ENCODE measurements around the gene CAV1.

Gene CAV1

GRCh38 chr7:116532102-116532688 is 7.4 kb downstream of the CAV1 start:
- DNase-seq: no peak

GRCh38 chr7:116534790-116535189 is 10.0 kb downstream of the CAV1 start:
- DNase-seq: no peak

GRCh38 chr7:116535416-116535815 is 10.6 kb downstream of the CAV1 start:
- DNase-seq: no peak

DNA sequence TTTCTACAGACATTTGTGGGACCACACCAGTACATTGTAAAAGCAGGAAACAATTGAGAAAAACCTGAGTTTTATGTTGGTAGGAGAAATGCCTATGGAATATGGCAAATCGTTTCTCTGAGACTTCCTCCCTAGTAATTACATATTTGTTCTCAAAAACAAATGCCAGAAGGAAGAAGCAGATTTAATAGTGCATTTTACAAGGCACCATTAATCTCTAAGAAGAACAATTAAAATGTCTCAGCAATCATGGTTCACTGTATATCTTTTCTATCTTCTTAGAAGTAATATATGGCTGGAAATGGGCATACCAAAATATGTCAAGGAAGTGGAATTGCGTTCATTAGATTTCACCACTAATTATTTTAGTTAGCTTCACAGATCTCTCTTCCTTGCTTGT is 13.3 kb downstream of the CAV1 start:
- no peak for DNase-seq

- no peak for DNase-seq
Measured at GRCh38 chr7:116539879-116540278, 15.0 kb downstream of the CAV1 start.

DNA sequence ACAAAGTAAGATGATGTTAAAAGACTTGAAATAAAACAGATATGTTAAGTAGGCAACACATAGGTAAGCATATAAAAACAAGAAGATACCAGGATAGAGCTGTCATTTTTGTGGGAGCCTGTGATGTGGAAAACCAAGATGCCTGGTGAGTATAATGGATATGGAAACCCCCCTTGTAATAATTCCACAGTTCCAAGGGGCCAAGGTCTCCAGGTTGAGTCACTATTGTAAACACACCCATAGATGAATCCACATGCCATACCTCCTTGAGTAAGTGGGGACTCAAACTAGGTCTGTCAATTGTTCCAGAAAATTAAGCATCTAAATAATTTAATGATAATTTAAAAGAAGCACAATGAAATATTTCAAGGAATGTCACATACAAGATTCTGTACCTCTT is 15.9 kb downstream of the CAV1 start:
- DNase-seq: no peak

DNA sequence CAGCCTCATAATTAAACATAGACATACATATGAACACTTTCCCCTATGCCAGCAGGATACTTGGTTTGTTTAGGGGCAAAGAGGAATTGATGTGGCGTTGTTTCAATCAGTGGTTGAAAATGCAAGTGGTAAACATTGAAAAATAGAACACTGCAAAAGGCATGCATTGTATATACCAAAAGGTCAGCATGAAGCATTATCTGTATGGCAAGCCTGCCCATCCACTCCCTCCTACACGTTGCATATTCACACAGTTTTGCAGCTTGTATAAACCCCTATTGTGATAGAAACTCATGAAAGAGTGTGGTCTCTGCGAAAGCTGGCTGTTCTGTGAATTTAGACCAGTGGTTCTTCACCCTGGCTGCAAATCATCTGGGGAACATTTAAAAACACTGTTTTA is 17.1 kb downstream of the CAV1 start:
- no peak for DNase-seq

DNA sequence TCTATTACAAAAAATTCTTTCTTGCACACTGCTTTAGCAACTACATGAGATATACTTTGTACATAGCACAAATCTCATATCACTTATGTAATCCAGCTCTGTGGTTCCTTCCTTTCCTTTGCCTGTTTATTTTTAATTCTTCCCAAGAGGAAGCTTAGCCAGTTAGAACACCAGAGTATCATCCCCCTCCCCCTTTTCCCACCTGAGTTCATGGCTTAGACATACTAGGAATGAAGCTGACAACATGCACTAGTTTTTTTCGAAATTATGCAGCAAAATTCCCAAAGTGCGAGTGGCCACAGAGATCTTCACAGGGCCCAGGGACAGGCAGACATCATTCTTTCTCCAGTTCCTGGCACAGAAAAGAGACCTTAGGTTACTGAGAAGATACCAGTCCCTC is 17.8 kb downstream of the CAV1 start:
- DNase-seq: no peak

- no peak for DNase-seq
Measured at GRCh38 chr7:116543664-116544063, 18.8 kb downstream of the CAV1 start.

GRCh38 chr7:116544487-116544886 is 19.7 kb downstream of the CAV1 start:
- no peak for DNase-seq

GRCh38 chr7:116545411-116545993 is 20.7 kb downstream of the CAV1 start:
- no peak for DNase-seq

- DNase-seq: no peak
Measured at GRCh38 chr7:116546054-116546453, 21.2 kb downstream of the CAV1 start.

DNA sequence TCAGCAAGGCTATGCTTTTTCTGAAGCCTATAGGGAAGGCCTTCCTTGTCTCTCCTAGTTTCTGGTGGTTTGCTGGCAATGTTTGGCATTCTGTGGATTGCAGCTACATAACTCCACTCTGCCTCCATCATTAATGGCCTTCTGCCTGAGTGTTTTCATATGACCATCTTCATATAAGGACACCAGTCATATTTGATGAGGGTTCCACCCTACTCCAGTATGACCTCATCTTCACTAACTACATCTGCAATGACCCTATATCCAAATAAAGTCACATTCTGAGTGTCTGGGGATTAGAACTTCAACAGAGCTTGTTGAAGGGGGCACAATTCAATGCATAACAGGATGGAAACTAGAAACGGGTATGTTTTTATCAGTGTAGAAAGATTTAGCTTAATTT is 22.1 kb downstream of the CAV1 start:
- DNase-seq: no peak

DNA sequence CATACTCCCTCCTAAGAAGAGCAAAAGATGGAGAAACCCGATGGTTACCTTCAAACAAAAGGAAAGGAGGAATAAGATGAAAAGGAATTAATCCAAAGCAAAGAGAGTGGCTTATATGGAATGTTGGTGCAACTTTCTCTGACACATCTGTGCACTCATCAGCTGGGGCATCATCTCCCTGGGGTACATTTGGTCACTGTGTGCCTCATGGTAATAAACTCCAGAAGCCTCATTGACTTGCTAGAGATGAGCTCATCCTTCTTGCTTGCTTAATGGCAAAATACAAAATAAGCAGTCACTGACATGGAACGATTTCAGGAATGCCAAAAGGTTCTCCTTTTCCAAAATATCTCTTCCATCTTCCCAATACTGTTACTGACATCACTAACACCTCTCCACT is 22.5 kb downstream of the CAV1 start:
- DNase-seq: no peak

DNA sequence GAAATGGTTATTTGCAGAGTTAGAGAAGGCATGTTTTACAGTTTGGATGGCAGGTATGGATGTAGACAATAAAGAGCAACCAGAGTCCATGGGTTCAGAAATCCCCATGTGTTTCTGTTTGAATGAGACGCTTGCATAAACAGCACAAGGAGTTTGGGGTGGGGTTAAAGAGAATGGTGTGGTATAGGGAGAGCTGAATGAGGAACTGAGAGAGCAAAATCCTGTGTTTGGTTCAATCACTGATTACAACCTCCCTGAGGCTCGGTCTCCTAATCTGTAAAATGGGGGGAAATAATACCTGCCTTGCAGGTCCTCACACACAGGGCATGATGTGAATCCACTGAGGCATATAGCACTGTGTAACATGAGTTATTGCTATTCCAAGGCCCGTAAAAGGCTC is 23.7 kb downstream of the CAV1 start:
- no peak for DNase-seq

GRCh38 chr7:116549370-116549769 is 24.5 kb downstream of the CAV1 start:
- DNase-seq: no peak

DNA sequence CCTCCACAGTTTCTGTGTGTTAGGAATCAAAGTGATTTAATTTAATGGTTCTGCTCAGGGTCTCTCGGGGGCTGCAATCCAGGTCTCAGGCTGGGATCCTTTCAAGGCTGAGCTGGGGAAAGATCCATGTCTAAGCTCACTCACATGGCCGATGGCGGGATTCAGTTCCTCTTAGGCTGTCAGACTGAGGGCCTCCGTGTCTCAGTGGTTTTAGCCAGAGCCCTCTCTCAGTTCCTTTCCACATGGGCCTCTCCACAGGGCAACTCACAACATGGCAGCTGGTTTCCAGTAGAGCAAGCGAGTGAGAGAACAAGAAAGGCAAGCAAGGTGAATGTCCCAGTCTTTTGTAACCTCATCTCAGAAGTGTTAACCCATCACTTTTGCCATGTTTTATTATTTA is 26.9 kb downstream of the CAV1 start:
- no peak for DNase-seq

DNA sequence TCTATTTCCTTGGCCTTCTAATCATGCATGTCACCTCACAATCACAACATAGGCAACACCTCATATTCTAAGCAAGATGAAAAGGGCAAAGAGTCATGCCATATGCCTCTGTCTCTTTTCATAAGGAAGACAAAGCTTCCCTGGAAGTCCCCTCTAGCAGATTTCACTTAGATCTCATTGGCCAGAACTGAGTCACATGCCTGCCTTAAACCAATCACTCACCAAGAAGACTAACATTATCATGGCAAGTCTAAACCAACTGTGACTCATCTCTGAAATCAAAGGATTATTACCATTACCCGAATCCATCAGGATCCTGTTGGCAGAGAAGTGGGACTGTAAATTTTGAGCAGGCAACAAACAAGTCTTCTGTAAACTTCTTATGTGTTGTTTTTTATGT is 27.8 kb downstream of the CAV1 start:
- DNase-seq: no peak

- DNase-seq: no peak
Measured at GRCh38 chr7:116553168-116553964, 28.5 kb downstream of the CAV1 start.

- no peak for DNase-seq
Measured at GRCh38 chr7:116554436-116554835, 29.6 kb downstream of the CAV1 start.

DNA sequence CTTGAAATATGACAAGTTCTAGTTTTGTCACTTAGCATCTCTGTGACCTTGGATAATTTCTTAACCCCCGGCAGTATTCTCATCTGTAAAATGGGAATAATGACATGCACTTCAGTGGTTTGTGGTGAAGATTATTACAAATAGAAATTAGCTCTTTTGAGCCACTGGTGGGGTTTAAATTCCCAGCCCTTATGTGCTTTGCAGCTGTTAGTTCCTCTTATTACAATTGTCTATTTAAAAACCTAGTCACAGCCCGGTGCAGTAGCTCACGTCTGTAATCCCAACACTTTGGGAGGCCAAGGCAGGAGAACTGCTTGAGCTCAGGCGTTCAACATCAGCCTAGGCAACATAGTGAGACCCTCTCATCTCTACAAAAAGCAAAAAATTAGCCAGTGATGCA is 30.1 kb downstream of the CAV1 start:
- DNase-seq: no peak

DNA sequence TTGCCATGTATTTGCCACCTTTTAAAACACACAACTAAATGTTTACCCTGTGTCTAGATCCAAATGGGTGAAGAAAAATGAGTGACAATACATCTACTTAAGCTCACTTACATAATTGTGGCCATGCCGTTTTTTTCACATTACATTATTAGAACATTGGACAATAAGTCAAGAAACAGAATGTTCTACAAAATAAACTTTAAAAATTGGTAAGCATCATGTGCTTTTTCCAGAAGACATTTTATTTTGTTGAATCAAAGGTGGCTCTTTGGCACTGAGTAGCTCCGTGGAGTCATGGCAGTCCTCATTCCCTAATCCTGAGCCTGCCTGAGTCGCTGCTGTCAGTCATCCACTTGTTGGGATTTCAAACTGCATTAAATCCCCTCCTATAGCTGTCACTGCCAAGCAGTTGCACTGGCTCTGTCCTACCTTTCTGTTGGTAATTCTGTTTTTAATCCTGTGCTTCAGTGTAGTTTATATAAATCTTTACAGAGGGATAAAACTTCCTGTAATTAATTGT is 32.3 kb downstream of the CAV1 start:
- DNase-seq: no peak

DNA sequence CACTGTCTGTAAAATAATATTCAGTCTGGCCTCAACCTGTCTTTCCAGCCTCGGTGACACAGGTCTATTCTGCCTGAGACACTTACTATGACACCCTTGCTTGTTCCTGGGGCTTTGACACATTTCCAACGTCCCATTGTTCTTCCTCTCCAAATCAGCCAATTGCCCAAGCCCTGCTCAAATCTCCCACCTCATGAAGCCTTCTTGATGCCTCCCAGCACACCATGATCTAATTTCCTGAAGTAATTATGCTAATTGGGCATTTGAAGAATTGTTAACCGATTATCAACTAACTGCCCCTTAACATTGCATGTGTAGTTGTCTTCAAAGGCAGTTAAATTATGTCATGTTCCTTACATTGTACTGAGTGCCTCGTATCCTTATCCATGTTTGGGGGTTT is 33.1 kb downstream of the CAV1 start:
- no peak for DNase-seq
